ENCODE results near the gene MTCP1. TPM values are rescaled to one million over a fixed set of nuclear protein-coding genes. Genes with fewer than 3 reads are reported as not detected.
A peak's percentile ranks its signal among the peaks of the same experiment; 100 is the strongest.

The MTCP1 gene
- total and polyA plus RNA-seq, 8 donors: 10.9 to 55.9 (median 17.3) TPM

DNA sequence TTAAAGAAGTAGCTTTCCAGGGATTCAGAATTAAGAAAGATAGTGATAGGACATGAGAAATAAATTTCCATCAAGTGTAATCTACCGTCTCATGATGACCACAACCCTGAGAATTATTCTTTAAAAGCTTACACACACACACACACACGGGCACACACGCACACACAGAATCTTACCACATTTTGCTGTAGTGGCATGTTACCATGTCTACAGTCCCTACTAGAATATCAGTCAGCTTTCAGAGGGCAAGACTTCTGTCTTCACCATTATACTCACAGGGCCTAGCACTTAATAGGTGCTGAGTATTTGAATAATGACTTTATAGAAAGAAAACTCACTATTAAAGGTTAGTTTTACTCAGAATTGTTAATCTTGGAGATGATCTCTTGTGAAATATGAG is 15.4 kb downstream of the MTCP1 start:
- H3K9me3 ChIP-seq: no peaks in the 10 kb centered on the region
- TF ChIP-seq, protein P1, sequence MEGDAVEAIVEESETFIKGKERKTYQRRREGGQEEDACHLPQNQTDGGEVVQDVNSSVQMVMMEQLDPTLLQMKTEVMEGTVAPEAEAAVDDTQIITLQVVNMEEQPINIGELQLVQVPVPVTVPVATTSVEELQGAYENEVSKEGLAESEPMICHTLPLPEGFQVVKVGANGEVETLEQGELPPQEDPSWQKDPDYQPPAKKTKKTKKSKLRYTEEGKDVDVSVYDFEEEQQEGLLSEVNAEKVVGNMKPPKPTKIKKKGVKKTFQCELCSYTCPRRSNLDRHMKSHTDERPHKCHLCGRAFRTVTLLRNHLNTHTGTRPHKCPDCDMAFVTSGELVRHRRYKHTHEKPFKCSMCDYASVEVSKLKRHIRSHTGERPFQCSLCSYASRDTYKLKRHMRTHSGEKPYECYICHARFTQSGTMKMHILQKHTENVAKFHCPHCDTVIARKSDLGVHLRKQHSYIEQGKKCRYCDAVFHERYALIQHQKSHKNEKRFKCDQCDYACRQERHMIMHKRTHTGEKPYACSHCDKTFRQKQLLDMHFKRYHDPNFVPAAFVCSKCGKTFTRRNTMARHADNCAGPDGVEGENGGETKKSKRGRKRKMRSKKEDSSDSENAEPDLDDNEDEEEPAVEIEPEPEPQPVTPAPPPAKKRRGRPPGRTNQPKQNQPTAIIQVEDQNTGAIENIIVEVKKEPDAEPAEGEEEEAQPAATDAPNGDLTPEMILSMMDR (IDR thresholded peaks at IDR 0.05): no peak
- DNase-seq (no peak), ATAC-seq (no peak), FAIRE-seq (no peak)
- no peak overlapping the region for H3K27ac ChIP-seq
- WGBS, 2 donors: 72 to 84% methylated on average over 3 of the region's 3 CpGs
- no peaks in the 10 kb centered on the region for H3K36me3 ChIP-seq
- H3K4me1 ChIP-seq: peaks cover 0 to 20% (median 5%) of the 10 kb centered on the region in 3 donors
- H3K27me3 ChIP-seq: no peaks in the 10 kb centered on the region
- intact Hi-C loops (cut with DNase I): loop anchor here in 1 of 3 donors (10.0 kb wide), 1 partner anchor 71 kb away; no protein-coding TSS in a partner anchor
- H3K4me3 ChIP-seq: no peak overlapping the region

DNA sequence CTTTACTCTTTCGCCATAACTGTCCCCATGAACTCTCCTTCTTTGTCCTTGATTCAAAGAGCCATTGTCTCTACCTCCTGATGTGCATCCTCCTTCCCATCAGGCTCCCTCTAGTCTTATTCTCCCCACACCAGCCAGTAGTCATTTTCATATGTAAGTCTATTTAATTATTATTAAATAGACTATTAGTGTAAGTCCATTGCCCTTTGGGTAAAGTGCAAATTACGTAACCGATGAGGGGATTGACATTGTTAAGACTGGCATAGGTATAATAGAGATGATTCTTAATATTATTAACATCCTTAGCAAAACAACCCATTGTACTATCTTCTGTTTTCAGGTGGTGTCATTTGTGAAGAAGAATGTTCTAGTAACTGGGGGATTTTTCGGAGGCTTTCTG is 16.7 kb downstream of the MTCP1 start:
- intact Hi-C loops (cut with DNase I): loop anchor here in 1 of 3 donors (10.0 kb wide), 1 partner anchor 69 kb away; no protein-coding TSS in a partner anchor
- TF ChIP-seq, protein P1 (IDR thresholded peaks at IDR 0.05): no peak
- no peak overlapping the region for H3K27ac ChIP-seq
- no peak for FAIRE-seq
- H3K27me3 ChIP-seq: no peaks in the 10 kb centered on the region
- no peak overlapping the region for H3K4me3 ChIP-seq
- 78 to 99% methylated on average over 4 of the region's 4 CpGs for WGBS, 2 donors
- no peaks in the 10 kb centered on the region for H3K36me3 ChIP-seq
- DNase-seq: no peak
- no peaks in the 10 kb centered on the region for H3K9me3 ChIP-seq
- no peak for ATAC-seq
- peaks cover 0 to 20% (median 5%) of the 10 kb centered on the region in 3 donors for H3K4me1 ChIP-seq

DNA sequence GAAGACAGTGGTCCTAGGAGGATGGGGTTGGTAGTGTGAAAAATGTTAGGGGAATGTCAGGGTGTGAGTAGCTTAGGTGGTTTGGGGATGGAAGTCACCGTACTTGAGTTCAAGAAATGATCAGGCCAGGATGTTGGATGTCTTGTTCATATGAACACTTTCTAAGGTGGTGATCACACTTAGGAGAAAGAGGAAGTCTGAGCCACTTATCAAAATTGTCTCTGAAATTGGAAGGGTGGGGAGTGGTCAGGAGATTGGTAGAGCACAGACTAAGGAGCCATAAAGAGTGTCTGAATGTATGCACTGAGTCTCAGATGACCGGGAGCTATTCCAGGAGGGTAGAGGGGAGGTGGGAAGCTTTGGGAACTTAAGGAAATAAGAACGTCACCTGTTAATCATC is 17.3 kb downstream of the MTCP1 start:
- FAIRE-seq (no peak), ATAC-seq (no peak), DNase-seq (no peak)
- TF ChIP-seq, protein P1 (IDR thresholded peaks at IDR 0.05): no peak
- Histone ChIP-seq H3K27ac (peak overlapping the region in 2 of 4 donors; percentile 58 to 70), H3K4me3 (no peak overlapping the region), H3K9me3 (no peaks in the 10 kb centered on the region), H3K27me3 (no peaks in the 10 kb centered on the region), H3K36me3 (no peaks in the 10 kb centered on the region), H3K4me1 (peaks cover 3 to 22% (median 5%) of the 10 kb centered on the region in 3 donors)
- 57 to 86% methylated on average over 3 of the region's 3 CpGs for WGBS, 2 donors
- intact Hi-C loops (cut with DNase I): loop anchor here in 1 of 3 donors (10.0 kb wide), 1 partner anchor 69 kb away; no protein-coding TSS in a partner anchor

DNA sequence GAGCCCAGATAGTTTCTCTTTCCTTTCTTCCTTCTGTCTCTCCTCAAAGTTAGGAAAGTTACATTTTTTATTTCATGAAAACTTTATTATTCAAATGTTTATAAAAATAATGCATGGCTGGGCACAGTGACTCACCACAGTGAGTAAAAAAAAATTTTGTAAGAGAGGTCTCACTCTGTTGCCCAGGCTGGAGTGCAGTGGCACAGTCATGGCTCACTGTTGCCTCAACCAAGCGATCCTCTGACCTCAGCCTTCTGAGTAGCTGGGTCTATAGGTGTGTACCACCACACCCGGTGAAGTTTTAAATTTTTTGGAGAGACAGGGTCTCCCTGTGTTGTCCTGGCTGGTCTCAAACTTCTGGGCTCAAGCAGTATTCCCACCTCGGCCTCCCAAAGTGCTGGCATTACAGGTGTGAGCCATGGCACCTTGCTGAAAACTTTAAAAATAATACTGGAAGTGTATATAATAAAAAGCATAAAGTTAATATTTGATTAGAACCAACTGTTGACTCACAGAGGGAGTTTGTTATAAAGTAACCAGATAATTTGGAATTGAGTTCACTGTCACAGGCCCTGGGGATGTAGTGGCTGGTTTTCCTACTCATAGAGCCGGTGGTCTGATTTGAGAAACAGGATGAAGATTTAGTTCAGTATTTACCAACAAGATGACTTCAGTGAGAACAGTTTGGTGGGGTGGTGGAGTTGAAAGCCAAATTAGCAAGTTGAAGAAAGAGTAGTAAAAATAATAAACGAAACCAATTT is 18.0 kb downstream of the MTCP1 start:
- peaks cover 5 to 24% (median 7%) of the 10 kb centered on the region in 3 donors for H3K4me1 ChIP-seq
- ATAC-seq: peak in 3 of 4 donors; percentile 19 to 51 (median 28)
- no peak for FAIRE-seq
- no peaks in the 10 kb centered on the region for H3K36me3 ChIP-seq
- H3K9me3 ChIP-seq: no peaks in the 10 kb centered on the region
- no peaks in the 10 kb centered on the region for H3K27me3 ChIP-seq
- intact Hi-C loops (cut with DNase I): loop anchor here in 1 of 3 donors (10.0 kb wide), 1 partner anchor 68 kb away; no protein-coding TSS in a partner anchor
- H3K27ac ChIP-seq: peak overlapping the region in 3 of 4 donors; percentile 19 to 70 (median 58)
- TF ChIP-seq, protein P1 (IDR thresholded peaks at IDR 0.05): no peak
- H3K4me3 ChIP-seq: no peak overlapping the region
- no peak for DNase-seq
- whole genome bisulfite sequencing, 2 donors: 27 to 35% methylated on average over 5 of the region's 5 CpGs

Measured in pancreas (tissue), 10 donors.